HFFc6 (cell line): ENCODE results near the gene GDF7. TPM values are rescaled to one million over a fixed set of nuclear protein-coding genes. Genes with fewer than 3 reads are reported as not detected.

Experiments used
- DNase-seq: peaks from one replicate; pipeline ENCODE4 v3.0.0-alpha.2; 2018
- H3K27ac Mint-ChIP-seq: 2 replicates; pipeline ENCODE4 v1.8.0; 2020; ENCODE audit warnings: mild to moderate bottlenecking, mixed read lengths
- H3K27me3 Mint-ChIP-seq: 2 replicates; pipeline ENCODE4 v1.8.0; 2021; ENCODE audit warnings: mild to moderate bottlenecking, moderate library complexity, mixed read lengths; ENCODE audit not compliant: insufficient read depth
- H3K36me3 Mint-ChIP-seq: 2 replicates; pipeline ENCODE4 v1.8.0; 2021; ENCODE audit warnings: low read depth, mixed read lengths
- H3K4me1 Mint-ChIP-seq: 2 replicates; pipeline ENCODE4 v1.8.0; 2020; ENCODE audit warnings: low read depth, mixed read lengths
- H3K4me3 Mint-ChIP-seq: 2 replicates; pipeline ENCODE4 v1.8.0; 2020; ENCODE audit warnings: mild to moderate bottlenecking, moderate library complexity, mixed read lengths
- H3K9me3 Mint-ChIP-seq: 2 replicates; pipeline ENCODE4 v1.8.0; 2020; ENCODE audit warnings: mild to moderate bottlenecking, mixed read lengths
- CTCF ChIP-seq: fragments of 200-600 bp; sonication (generic); IDR thresholded peaks from 2 replicates; pipeline ENCODE4 v1.5.0; 2021; ENCODE audit warnings: antibody characterized with exemption, mild to moderate bottlenecking
- total RNA-seq, 6 experiments: library from RNA; stranded (reverse); fragmentation: NEBNext Ultra II Directional; extraction: Animal tissue kit (Norgen Biotek cat#: 25700); gene quantifications; 2 replicates in 1 of 6; 3 replicates in 5 of 6; pipeline ENCODE4 v1.2.3, GENCODE V29; 2021

Gene GDF7
- total RNA-seq, 6 experiments from 2014 or later: 0.05 TPM; not detected in 5

GRCh38 chr2:20625491-20626391 is 41.2 kb upstream of the GDF7 start:
- no peak for TF ChIP-seq CTCF
- Mint-ChIP-seq H3K27ac (no peak overlapping the region), H3K36me3 (0 out of 2 replicates have a peak, but pooled peaks cover 1% of the 10 kb centered on the region), H3K4me3 (no peak overlapping the region), H3K4me1 (no peaks in the 10 kb centered on the region; the same call in 1 of the 2 replicates), H3K9me3 (no peaks in the 10 kb centered on the region), H3K27me3 (peaks cover 5% of the 10 kb centered on the region; the same call in 1 of the 2 replicates)
- DNase-seq: no peak

DNA sequence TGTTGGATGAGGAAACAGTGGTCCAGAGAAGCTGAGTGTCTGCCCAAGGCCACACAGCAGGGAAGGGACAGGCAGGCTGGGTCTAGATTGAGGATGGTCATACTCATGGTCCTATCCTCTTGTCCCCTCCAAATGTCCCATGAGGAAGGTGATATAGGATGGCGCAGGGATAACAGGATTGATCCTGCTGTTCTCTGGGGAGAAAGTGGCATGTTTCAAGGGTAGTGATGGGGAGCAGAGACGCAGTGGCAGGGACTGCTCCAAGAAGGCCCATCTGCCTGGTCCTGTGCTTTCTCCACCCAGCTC is 40.6 kb upstream of the GDF7 start:
- DNase-seq: no peak
- H3K9me3 Mint-ChIP-seq: no peaks in the 10 kb centered on the region
- H3K27ac Mint-ChIP-seq: no peak overlapping the region
- no peak overlapping the region for H3K4me3 Mint-ChIP-seq
- H3K27me3 Mint-ChIP-seq: peaks cover 5% of the 10 kb centered on the region; the same call in 1 of the 2 replicates
- H3K36me3 Mint-ChIP-seq: no peaks in the 10 kb centered on the region
- no peaks in the 10 kb centered on the region; the same call in 1 of the 2 replicates for H3K4me1 Mint-ChIP-seq
- TF ChIP-seq CTCF: no peak

GRCh38 chr2:20626698-20627513 is 40.0 kb upstream of the GDF7 start:
- peaks cover 5% of the 10 kb centered on the region; the same call in 1 of the 2 replicates for H3K27me3 Mint-ChIP-seq
- no peaks in the 10 kb centered on the region for H3K36me3 Mint-ChIP-seq
- H3K4me1 Mint-ChIP-seq: no peaks in the 10 kb centered on the region; the same call in 1 of the 2 replicates
- no peaks in the 10 kb centered on the region for H3K9me3 Mint-ChIP-seq
- DNase-seq: no peak
- H3K4me3 Mint-ChIP-seq: no peak overlapping the region
- TF ChIP-seq CTCF: no peak
- no peak overlapping the region for H3K27ac Mint-ChIP-seq

GRCh38 chr2:20627712-20628380 is 39.1 kb upstream of the GDF7 start:
- H3K4me1 Mint-ChIP-seq: no peaks in the 10 kb centered on the region; the same call in 1 of the 2 replicates
- no peak for DNase-seq

More at GRCh38 chr2:20627712-20628380, 39.1 kb upstream of the GDF7 start:
- no peak for TF ChIP-seq CTCF
- H3K27me3 Mint-ChIP-seq: peaks cover 5% of the 10 kb centered on the region; the same call in 1 of the 2 replicates
- H3K4me3 Mint-ChIP-seq: no peak overlapping the region
- H3K36me3 Mint-ChIP-seq: no peaks in the 10 kb centered on the region
- no peaks in the 10 kb centered on the region for H3K9me3 Mint-ChIP-seq
- no peak overlapping the region for H3K27ac Mint-ChIP-seq
